Epithelial cell of prostate (primary cell): Measurements from ENCODE around the gene CLEC16A.

ENCODE experiments used
- DNase-seq: peaks from one replicate; pipeline ENCODE4 v3.0.0-alpha.2; 2011; ENCODE audit warnings: low read depth, low spot score
- H3K27ac ChIP-seq: fragments of 450-650 bp; 2 replicates; pipeline ENCODE4 v1.5.1; 2017; ENCODE audit warnings: mild to moderate bottlenecking

CLEC16A gene

DNA sequence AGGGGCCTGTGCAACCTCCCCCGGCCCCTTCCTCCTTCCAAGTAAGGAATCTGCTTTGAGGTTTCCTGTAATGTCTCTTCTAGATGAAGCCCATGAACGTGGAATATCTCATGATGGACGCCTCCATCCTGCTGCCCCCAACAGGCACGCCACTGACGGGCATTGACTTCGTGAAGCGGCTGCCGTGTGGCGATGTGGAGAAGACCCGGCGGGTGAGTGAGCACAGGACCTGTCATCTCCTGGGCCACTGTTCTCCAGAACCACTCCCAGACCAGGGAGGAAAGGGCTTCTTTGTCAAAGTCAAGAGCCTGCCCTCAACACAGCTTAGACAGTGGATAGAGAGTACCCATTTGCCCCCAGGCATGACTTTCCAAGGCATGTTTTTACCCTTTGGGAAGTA, 107.1 kb downstream of the CLEC16A start:
- no peak for DNase-seq
- H3K27ac ChIP-seq: no peak overlapping the region

DNA sequence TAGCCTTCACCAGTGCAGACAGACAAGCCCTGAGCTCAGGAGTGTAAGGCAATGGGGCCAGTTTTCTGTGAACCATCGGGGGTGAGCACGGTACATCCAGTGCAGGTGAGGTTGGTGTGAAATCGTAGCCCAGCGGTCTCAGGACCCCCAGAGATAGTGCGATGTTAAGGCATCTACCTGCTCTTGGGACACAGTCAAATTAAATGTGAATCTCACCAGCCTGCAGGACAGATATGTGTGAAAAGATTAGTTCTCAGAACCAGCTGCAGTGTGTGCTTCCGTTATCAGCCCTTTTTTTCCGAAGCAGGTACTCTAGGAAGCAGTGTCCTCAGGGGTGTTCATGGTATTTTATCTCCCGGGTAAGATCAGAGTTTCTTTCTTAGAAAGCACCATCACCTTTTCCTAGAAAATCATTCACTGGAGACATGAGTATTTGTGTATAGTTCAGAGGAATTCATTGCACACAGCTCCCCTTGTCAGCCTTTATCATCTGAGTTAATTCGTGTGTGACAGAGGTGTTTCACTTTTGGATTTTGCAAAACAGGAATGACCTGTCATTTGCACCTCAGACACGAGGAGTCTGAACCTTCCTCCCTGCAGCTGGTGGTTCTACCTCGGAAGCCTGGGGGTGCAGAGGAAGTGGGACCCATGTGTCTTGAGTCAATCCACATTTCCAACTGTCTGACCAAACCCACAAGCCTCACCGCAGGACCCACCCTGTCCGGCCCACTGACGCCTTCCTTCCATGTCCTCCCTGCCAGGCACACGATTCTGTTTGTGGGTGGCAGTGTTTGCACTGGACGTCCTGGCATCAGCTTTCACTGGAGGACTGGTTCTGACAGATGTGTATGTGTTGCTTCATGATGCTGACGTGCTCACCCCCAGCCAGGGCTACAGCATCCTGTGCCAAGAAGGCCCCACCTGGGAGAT, 107.8 kb downstream of the CLEC16A start:
- no peak overlapping the region for H3K27ac ChIP-seq
- DNase-seq: no peak

DNA sequence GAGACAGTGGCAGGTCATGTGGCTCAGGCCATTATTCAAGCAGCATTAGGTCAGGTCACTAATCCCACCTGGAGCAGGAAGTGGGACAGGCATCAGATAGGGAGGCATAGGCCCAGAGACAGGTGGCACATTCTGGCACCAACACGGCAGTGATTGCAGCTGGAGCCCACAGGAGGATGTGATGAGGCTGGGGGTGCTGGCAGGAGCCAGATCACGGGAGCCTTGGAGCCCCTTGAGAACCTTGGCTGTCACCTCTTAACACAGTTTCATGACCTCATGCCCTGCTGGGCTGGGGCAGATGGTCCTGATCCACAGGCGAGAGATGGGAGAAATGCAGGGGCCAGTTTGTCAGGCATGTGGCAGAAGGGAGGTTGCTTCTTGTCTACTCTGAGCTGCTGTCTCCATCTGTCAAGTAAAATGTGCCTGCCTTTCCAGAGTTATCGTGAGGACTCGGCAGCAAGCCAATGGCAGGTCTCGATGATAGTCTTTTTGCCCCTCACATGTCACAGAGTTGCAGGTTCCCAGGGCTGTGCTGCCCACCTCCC, 109.6 kb downstream of the CLEC16A start:
- no peak overlapping the region for H3K27ac ChIP-seq
- DNase-seq: no peak

DNA sequence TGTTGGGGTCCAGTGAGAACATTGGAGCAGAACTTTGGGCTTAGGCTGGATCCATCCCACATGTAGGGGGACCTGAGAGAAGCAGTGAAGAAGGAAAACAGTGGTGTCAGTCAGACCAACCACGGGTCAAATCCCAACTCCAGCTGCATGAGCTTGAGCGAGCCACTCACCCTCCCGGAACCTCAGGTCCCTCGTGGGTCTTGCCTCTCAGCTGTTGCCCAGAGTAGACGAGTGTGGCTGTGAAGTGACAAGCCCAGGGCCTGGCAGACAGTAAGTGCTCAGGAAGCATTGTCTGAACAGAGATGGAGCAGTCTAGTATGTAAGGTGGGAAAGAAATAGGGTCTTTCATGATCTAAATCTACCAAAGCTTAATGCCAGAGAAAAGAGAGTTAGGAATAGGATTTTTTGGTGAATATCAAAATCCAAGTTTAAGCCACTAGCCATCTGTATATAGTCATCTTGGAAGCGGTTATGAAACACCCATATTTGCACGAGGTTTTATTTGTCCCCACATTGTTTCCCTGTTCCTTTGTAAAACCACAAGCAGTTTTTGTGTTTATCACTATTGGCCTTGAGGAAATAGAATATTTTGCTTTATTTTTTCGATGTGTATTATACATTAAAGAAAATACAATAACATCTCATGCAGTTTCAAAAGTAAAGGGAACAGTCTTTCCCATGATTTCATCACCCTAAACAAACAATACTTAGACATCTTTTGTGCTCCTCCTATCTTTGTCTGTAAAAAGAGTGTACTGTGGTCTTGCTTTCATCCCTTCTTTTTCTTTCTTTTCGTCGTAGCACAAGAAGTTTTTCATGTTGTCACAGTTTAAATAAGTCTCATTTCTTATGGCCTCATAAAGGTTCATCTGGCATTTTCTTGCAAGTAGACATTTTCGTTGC, 112.0 kb downstream of the CLEC16A start:
- H3K27ac ChIP-seq: peak overlapping the region; percentile 76
- DNase-seq: no peak

DNA sequence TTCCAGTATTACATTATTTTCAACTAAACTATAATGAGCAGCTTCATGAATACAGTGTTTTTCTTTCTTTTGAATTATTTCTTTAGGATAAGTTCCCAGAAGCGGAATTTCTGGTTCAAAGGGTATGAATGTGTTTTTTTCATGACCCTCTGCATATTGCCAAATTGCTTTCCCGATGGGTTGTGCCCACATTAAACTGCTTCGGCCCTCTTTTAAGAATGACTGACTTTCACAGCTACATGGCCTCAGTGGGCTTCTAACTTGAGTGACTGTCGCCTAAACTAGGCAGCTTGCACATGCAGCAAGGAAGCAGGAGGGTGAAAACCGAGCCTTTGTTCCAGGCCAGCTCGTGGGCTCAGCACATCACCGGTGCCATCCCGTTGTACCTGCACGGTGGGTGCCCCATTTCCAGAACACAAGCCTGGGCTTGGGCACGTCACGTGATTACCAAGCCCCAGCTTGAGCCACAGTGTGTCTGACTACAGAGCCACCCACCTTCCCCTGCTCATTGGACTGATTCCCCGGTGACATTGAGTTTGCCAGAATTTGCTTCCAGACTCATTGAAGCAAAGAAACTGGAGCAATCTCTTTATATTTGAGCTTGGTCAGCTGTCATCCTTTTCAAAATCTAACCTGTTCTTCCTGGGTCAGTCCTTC, 112.8 kb downstream of the CLEC16A start:
- no peak for DNase-seq
- peak overlapping the region; percentile 76 for H3K27ac ChIP-seq

DNA sequence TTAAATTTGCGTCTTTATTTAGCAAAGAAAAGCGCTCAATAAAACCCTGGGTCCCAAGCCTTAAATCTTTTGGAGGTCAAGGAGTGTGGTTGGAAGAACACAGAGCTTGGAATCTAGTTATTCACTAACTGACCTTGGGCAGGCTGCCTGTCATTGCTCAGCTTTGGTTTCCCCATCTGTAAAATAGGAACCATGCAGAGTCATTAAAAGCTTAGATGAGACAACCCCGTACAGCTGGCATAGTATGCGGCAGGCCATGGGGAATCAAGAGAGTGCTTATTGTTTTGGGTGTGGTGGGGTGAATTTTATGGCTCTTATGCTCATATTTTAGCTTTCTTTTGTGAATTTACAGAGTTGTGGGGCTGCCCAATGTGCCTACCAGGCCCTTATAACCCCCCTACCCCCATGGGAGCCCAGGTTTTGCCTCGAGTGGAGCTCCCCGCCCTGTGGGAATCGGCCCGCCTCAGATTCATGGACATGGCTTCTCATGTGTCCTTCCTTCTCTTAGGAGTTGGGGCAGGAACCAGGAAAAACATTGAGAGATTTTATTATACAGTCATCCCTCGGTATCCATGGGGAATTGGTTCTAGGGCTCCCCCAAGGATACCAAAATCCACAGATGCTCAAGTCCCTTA, 113.5 kb downstream of the CLEC16A start:
- DNase-seq: no peak

DNA sequence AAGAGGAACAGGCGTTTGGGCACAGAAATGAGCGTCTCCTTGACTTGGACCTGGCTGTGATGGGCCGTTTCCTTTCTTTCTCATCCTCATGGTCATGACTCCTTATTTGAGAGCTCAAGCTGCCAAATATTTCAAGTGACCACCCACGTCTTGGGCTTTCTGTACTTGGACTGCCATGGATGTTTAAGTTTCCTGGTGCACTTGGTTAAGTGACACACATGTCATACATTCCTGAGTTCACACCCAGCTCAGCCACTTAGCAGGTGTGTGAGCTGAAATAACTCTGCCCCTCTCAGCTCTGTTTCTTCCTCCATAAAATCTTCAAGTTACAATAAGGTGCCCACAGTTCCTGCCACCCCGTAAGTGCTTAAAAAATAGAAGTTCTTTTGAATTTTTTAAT, 114.5 kb downstream of the CLEC16A start:
- H3K27ac ChIP-seq: no peak overlapping the region
- no peak for DNase-seq

More for the DNA sequence above, 113.5 kb downstream of the CLEC16A start:
- H3K27ac ChIP-seq: peak overlapping the region; percentile 76

DNA sequence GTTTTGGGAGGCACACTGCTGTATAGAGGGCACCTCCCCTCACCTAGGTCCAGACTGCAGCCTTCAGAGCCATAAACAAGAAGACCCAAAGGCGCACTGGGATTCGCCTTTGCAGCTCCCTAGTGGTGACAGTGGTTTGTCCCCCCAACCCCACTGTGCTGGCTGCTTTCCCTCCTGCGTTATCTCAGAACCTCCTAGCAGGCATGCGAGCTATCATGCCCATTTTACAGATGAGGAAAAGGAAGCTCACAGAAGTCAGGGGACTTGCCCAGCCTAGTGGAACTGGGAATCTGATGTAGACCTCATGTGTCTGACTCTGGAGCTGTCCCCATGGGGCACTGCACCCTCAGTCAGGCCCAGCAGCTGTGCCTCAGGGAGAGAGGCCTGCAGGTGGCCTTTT, 115.2 kb downstream of the CLEC16A start:
- no peak for DNase-seq
- H3K27ac ChIP-seq: no peak overlapping the region

DNA sequence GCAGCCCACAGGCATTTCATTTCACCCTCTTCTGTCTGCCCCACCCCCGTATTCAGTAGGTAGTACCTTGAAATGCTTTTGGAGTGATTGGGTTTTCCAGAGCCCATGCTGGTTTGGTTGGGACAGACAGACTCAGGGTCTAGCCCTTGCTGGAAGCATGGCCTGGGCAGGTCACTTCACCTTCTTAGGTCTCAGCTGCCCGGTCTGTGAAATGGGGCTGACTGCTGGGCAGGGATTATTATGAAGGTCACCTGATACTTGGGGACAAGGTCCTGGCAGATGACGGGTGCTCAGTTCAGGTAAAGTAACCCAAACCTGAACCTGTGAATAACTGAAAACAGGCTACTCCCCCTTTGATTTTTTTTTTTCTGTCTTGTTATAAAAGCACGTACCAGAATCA, 116.0 kb downstream of the CLEC16A start:
- DNase-seq: no peak

DNA sequence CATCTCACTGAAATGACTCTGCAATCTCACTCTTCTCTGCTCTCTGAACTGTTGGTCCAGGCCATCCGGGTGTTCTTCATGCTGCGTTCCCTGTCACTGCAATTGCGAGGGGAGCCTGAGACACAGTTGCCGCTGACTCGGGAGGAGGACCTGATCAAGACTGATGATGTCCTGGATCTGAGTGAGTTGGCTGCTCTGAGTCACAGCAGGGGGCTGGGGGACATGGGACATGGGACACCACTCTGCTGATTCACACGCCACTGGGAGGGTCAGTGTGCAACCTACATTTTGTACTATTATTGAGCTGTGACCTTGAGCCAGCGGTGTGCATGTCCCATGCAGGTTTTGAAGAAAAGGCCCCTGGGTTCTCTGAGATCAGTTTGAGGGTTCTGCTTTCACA, 116.5 kb downstream of the CLEC16A start:
- H3K27ac ChIP-seq: no peak overlapping the region
- DNase-seq: no peak

More for the DNA sequence above, 116.0 kb downstream of the CLEC16A start:
- no peak overlapping the region for H3K27ac ChIP-seq

DNA sequence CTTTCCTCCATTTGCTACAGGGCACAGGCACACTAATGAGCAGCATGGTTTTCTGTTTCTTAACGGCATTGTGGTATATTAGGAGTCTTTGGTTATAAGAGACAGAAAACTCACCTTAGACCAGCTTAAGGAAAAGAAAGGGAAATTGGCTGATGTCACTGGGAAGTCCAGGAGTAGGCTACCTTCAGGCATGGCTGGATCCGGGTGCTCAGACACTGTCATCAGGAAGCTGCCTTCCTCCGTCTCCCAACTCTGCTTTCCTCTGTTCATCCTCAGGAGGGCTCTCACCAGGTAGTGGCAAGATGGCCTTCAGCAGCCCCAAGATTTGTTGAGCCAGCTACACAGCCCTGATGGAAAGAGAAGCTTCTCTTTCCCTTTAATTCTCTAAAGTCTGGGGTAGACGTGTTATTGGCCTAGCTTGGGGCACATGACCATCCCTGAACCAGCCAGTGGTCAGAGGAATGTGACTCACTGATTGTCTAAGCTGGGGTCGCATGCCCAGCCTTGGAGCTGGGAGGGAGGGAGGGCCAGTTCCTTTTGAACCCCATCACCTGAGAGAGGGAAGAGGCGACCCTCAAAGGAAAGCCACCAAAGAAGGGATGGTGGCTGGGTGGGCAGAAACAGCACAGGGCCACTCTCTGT, 117.4 kb downstream of the CLEC16A start:
- no peak for DNase-seq
- no peak overlapping the region for H3K27ac ChIP-seq

DNA sequence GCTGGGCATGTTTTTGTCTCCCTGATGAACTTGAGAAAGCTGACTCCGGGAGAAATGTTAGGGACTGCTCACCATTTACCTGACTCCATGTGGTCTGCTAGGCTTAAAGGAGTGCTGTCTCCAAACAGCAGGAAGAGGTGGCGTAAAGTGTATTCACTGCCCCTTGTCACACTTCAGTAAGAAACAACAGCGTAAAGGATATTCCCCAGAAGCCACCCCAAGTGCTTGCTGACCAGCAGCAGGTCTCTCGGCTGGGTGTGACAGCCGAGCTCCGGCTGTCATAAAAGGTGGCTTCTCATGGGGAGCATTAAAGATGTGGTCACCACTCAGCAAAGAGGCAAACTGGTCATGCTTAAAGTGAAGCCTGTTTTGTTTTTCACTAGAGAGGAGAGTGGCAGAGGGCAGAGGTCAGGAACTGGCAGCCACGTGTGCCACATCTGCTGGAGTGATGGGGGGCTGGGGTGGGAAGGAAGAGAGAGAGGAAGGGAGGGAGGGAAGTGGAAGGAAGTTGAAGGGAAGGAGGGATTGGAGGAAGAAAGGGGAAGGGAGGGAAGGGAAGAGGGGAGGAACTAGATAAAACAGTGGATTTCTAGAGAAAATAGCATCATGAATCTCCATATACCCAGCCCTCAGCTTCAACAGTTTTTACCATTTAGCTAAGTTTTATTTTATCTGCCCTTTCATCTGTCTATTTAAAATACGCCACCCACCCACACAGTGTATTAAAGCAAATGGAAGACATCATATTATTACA, 119.3 kb downstream of the CLEC16A start:
- no peak for DNase-seq
- H3K27ac ChIP-seq: no peak overlapping the region

DNA sequence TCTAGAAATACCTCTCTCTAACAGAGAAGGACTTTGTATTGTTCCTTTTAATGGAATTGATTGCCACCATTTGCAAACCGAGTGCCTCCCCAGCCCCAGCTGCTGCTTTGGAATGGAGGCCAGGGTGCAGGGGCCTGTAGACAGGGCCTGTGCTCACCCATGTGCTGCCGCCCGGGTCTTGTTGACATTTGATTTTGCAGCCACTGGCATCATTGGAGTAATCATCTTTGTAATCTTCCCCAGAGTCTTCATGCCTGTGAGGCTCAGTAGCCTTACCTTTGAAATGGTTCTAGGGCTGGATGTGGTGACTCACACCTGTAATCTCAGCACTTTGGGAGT, 119.8 kb downstream of the CLEC16A start:
- DNase-seq: no peak
- no peak overlapping the region for H3K27ac ChIP-seq

DNA sequence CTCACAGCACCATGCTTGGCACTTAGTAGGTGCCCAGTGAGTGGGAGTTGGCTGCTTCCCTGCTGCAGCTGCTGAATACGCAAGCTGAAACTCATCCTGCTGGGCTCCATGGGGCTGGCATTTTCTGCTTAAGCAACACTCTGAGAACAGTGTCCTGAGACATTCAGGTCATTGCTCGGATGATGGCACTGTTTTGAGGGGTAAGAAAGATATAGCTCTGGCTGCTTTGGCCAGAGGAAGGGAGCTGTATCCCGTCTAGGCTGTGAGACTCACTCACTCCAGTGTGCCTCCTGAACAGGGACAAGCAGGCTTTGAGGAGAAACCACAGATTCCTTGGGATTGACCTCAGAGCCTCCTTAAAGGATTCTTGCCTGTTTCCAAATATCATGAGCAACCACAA, 120.5 kb downstream of the CLEC16A start:
- no peak overlapping the region for H3K27ac ChIP-seq
- DNase-seq: no peak

DNA sequence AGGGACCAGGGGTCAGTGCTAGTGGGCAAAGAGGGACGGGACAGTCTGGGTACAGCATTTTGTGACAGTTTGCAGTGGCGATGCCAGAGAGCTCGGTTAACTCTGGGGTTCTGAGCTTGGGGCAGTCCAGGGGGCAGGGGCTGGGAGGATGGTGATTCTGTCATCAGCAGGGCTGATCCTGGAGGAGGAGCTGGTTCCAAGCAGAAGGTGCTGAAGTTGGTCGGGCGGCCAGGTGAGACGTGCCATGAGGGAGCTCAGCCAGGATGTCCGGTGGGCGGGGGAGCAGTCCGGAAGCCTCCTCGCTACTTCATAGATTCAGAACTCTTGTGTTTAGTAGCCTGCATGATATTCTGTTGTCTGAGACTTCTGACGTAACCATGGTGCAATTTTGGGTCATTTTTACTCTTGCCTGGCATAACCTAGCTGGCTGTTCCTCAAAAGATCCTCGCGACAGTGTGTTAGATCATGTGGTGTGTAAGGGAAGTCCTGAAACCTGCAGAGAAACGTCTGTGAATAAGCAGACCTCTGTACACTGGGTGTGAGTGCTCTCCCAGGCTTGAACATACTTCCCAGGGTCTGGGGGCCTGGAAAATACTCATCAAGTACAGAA, 122.0 kb downstream of the CLEC16A start:
- no peak for DNase-seq
- H3K27ac ChIP-seq: no peak overlapping the region

DNA sequence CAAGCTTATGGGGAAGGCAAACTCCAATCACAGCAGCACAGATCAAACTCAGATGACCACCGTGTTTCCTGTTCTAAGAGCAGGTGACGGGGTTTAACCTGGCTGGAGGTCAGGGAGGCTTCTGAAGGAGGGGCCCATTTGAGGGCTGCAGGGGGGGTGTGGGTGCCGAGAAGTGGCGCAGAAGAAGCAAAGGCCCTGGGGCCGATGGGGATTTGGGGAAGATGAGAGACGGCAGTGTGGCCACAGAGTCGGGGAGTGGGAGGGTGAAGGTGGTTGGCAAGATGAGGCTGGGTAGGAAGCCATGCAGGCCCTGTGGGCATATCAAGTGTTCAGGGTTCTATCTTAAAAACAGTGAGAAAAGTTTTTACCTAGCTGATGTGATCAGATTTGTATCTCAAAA, 122.9 kb downstream of the CLEC16A start:
- DNase-seq: no peak

DNA sequence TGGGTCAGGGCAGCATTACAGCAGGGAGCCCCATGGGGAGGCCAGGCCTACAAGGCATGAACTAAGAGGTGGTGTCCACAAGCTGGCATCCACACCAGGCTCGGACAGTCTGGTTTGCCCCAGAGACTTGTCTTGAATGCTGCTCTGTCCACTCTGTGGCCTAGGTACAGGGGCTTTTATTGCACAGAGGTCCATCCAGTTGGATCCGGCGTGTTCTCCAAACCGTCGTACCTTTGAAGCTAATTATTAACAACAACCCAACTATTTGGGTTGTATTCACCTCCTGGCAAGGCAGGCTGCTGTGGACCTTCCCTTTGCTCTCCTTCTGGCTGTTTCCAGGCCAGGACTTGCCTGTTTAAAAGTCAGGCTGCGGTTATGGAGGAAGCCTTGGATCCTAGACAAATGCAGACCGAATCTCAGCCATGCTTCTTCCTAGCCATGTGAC, 123.4 kb downstream of the CLEC16A start:
- no peak overlapping the region for H3K27ac ChIP-seq

More for the DNA sequence above, 122.9 kb downstream of the CLEC16A start:
- H3K27ac ChIP-seq: no peak overlapping the region

DNA sequence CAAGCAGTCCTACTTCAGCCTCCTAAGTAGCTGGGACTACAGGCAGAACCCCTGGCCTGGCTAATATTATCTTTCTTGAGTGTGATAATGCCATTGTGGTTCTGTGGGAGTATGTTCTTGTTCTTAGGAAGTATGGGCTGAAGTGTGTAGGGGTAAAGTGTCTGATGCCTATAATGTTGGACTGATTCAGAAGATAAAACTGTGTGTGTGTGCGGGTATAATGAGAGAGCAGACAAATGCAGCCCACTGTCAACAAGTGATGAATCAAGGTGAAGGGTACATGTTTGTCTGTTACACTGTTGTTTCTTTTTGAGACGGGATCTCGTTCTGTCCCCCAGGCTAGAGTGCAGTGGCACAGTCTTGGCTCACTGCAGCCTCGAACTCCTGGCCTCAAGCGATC, 127.5 kb downstream of the CLEC16A start:
- no peak for DNase-seq
- no peak overlapping the region for H3K27ac ChIP-seq

More for the DNA sequence above, 123.4 kb downstream of the CLEC16A start:
- no peak for DNase-seq
